ENCODE data around the gene ZDHHC8. TPM values are rescaled to one million over a fixed set of nuclear protein-coding genes. Genes with fewer than 3 reads are reported as not detected.

ZDHHC8 gene
- total and polyA plus RNA-seq, 2 donors (not counting 3 experiments of a cell fraction or from before 2014, with no cell fraction given) = 49.8 to 131 TPM

- Histone ChIP-seq H3K79me2 (ENCODE audit: control insufficient read depth, insufficient read depth, low read length) (no peaks in the 10 kb centered on the region), H3K9me3 (replicated peaks; ENCODE audit: control insufficient read depth, insufficient read depth, low read length) (no peaks in the 10 kb centered on the region), H3K4me3 (replicated peaks in 1 of 3; ENCODE audit: insufficient read depth in 1 of 3, low read depth in 1 of 3, low read length in 3 of 3) (no peak overlapping the region), H4K20me1 (replicated peaks; ENCODE audit: control insufficient read depth, extremely low read depth, insufficient read depth, low read length) (no peaks in the 10 kb centered on the region), H2AFZ (ENCODE audit: low read depth, low read length) (no peak overlapping the region), H3K36me3 (ENCODE audit: control insufficient read depth in 2 of 2, extremely low read depth in 1 of 2, insufficient read depth in 2 of 2, low read length in 2 of 2) (no peaks in the 10 kb centered on the region), H3K9me1 (replicated peaks; ENCODE audit: control insufficient read depth, extremely low read depth, insufficient read depth, low read length) (no peaks in the 10 kb centered on the region), H3K9ac (replicated peaks; ENCODE audit: extremely low read depth, insufficient read depth, low read length) (no peak overlapping the region), H3K4me2 (ENCODE audit: insufficient read depth, low read length) (no peak overlapping the region), H3K4me1 (ENCODE audit: control insufficient read depth, extremely low read depth, insufficient read depth, low read length) (no peaks in the 10 kb centered on the region), H3K27me3 (ENCODE audit: control insufficient read depth in 2 of 2, insufficient read depth in 2 of 2, low read length in 2 of 2) (no peaks in the 10 kb centered on the region), H3K27ac (ENCODE audit: insufficient read depth, low read depth, low read length) (no peak overlapping the region)
- TF ChIP-seq EZH2 (IDR thresholded peaks at IDR 0.05; ENCODE audit: borderline replicate concordance, low read depth, low read length, severe bottlenecking) (no peak), MYC (IDR thresholded peaks at IDR 0.05; ENCODE audit: low read depth, low read length) (no peak), FOS (IDR thresholded peaks at IDR 0.05; ENCODE audit: borderline replicate concordance, insufficient read depth, low read length) (no peak), POLR2AphosphoS5 (IDR thresholded peaks at IDR 0.05; ENCODE audit: insufficient read depth, low read depth, low read length) (no peak), POLR2A (IDR thresholded peaks at IDR 0.05; ENCODE audit: low read depth, low read length) (no peak)
- TF ChIP-seq, protein P1, sequence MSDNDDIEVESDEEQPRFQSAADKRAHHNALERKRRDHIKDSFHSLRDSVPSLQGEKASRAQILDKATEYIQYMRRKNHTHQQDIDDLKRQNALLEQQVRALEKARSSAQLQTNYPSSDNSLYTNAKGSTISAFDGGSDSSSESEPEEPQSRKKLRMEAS (IDR thresholded peaks at IDR 0.05; ENCODE audit: insufficient read depth, insufficient read length) = no peak
- TF ChIP-seq, protein P2, sequence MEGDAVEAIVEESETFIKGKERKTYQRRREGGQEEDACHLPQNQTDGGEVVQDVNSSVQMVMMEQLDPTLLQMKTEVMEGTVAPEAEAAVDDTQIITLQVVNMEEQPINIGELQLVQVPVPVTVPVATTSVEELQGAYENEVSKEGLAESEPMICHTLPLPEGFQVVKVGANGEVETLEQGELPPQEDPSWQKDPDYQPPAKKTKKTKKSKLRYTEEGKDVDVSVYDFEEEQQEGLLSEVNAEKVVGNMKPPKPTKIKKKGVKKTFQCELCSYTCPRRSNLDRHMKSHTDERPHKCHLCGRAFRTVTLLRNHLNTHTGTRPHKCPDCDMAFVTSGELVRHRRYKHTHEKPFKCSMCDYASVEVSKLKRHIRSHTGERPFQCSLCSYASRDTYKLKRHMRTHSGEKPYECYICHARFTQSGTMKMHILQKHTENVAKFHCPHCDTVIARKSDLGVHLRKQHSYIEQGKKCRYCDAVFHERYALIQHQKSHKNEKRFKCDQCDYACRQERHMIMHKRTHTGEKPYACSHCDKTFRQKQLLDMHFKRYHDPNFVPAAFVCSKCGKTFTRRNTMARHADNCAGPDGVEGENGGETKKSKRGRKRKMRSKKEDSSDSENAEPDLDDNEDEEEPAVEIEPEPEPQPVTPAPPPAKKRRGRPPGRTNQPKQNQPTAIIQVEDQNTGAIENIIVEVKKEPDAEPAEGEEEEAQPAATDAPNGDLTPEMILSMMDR (IDR thresholded peaks at IDR 0.05; ENCODE audit: extremely low read depth in 1 of 2, insufficient read depth in 1 of 2, low read depth in 1 of 2, low read length in 2 of 2) = no peak
- POLR2A ChIA-PET = no interaction called here
- CTCF ChIA-PET = interaction anchor here (1.7 to 2.9 kb wide), 2 partner anchors 19 to 63 kb away, joined by 6 to 19 read pairs; no protein-coding TSS in a partner anchor
- FAIRE-seq = no peak
- no peak for DNase-seq (ENCODE audit: low read depth, low spot score)
- dilution Hi-C loops (cut with MboI; ENCODE audit: extremely low pct_ligation_motif_present, low sequenced_read_pairs) = no loop called here
- no TSS peak for BruUV-seq (replicated peaks)
- intact Hi-C loops (cut with micrococcal nuclease) = no loop called here
Observed at GRCh38 chr22:20175597-20175900, 43.9 kb downstream of the ZDHHC8 start.
